GM21619 (cell line): ENCODE data around the gene F2RL1.
"Not testable (repeated sequence)": the region's sequence is repeated elsewhere in the genome, so short reads cannot be mapped to it uniquely, and the experiment has no call there.

Experiments
- ATAC-seq: cut with Tn5 transposase; IDR thresholded peaks from one replicate; pipeline ENCODE4 v1.9.1; 2021; ENCODE audit not compliant: unreplicated experiment

F2RL1 gene

GRCh38 chr5:76805821-76806505 lies 12.9 kb upstream of the F2RL1 start:
- peak; percentile 71 for ATAC-seq

GRCh38 chr5:76807296-76807695 lies 11.5 kb upstream of the F2RL1 start:
- ATAC-seq: no peak

- ATAC-seq: no peak
Observed at GRCh38 chr5:76808141-76808691, 10.6 kb upstream of the F2RL1 start.

GRCh38 chr5:76809141-76809540 lies 9.7 kb upstream of the F2RL1 start:
- no peak for ATAC-seq

- no peak for ATAC-seq
Observed at GRCh38 chr5:76810236-76810635, 8.6 kb upstream of the F2RL1 start.

GRCh38 chr5:76811214-76811613 lies 7.6 kb upstream of the F2RL1 start:
- ATAC-seq: no peak

GRCh38 chr5:76812209-76812608 lies 6.6 kb upstream of the F2RL1 start:
- ATAC-seq: not testable (repeated sequence)

GRCh38 chr5:76813982-76814562 lies 4.8 kb upstream of the F2RL1 start:
- ATAC-seq: no peak

GRCh38 chr5:76816110-76816831 lies 2.6 kb upstream of the F2RL1 start:
- ATAC-seq: no peak

- ATAC-seq: no peak
Observed at GRCh38 chr5:76819851-76820525, 1.2 kb downstream of the F2RL1 start.

- ATAC-seq: no peak
Observed at GRCh38 chr5:76820526-76820890, 1.7 kb downstream of the F2RL1 start.

GRCh38 chr5:76821136-76821535 lies 2.3 kb downstream of the F2RL1 start:
- no peak for ATAC-seq

- not testable (repeated sequence) for ATAC-seq
Observed at GRCh38 chr5:76822105-76822731, 3.4 kb downstream of the F2RL1 start.

GRCh38 chr5:76826416-76826815 lies 7.6 kb downstream of the F2RL1 start:
- ATAC-seq: not testable (repeated sequence)

GRCh38 chr5:76831110-76831452 lies 12.3 kb downstream of the F2RL1 start:
- ATAC-seq: no peak

GRCh38 chr5:76836181-76836580 lies 17.4 kb downstream of the F2RL1 start:
- no peak for ATAC-seq

GRCh38 chr5:76836585-76836984 lies 17.8 kb downstream of the F2RL1 start:
- ATAC-seq: no peak

- ATAC-seq: no peak
Observed at GRCh38 chr5:76838481-76839261, 19.8 kb downstream of the F2RL1 start.

GRCh38 chr5:76841361-76841760 lies 22.5 kb downstream of the F2RL1 start:
- ATAC-seq: no peak

- no peak for ATAC-seq
Observed at GRCh38 chr5:76845890-76846289, 27.1 kb downstream of the F2RL1 start.
